Activated CD4-positive, alpha-beta T cell treated with anti-CD3 and anti-CD28 coated beads, Interleukin-2, Interleukin-6, amounts not matched to agents 100 ng/mL and 50 ng/mL, durations not matched to agents 16 hours and 8 hours (primary cell): ENCODE results near the gene ZFP42.
"Not testable (repeated sequence)": the region's sequence is repeated elsewhere in the genome, so short reads cannot be mapped to it uniquely, and the experiment has no call there.

Experiments used
- DNase-seq: peaks from one replicate; pipeline ENCODE4 v3.0.0-alpha.2; 2020

Gene ZFP42

GRCh38 chr4:187995322-187996207 lies at the start of gene ZFP42:
Gene ZFP42, plus strand, starts transcription at chr4:187995771. Its CDS starts 7,037 bp downstream, at chr4:188002808.
- DNase-seq = no peak

- no peak for DNase-seq
Observed at GRCh38 chr4:187961171-187961570, 34.4 kb upstream of the ZFP42 start.

- DNase-seq = no peak
Observed at GRCh38 chr4:187961961-187962360, 33.6 kb upstream of the ZFP42 start.

- DNase-seq = no peak
Observed at GRCh38 chr4:187962926-187963325, 32.6 kb upstream of the ZFP42 start.

GRCh38 chr4:187965726-187966125 lies 29.8 kb upstream of the ZFP42 start:
- DNase-seq = no peak

DNA sequence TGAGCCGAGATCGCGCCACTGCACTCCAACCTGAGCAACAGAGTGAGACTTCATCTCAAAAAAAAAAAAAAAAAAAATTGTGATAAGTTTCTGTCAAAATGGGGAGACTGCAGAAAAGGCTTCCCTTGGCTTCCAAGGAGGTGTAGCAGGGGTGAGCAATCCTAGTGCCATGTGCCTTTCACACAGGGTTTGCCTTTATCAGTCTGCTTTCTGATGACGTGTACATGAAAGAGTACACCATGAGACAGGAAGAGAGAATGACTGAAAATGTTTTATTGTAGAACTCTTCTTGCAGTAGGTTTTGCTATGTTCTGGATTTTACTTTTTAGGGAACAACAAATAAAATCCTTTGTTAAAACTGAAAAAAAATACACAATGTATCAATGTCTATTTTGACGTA lies 23.4 kb upstream of the ZFP42 start:
- DNase-seq = no peak

- DNase-seq = no peak
Observed at GRCh38 chr4:187983746-187984145, 11.8 kb upstream of the ZFP42 start.

DNA sequence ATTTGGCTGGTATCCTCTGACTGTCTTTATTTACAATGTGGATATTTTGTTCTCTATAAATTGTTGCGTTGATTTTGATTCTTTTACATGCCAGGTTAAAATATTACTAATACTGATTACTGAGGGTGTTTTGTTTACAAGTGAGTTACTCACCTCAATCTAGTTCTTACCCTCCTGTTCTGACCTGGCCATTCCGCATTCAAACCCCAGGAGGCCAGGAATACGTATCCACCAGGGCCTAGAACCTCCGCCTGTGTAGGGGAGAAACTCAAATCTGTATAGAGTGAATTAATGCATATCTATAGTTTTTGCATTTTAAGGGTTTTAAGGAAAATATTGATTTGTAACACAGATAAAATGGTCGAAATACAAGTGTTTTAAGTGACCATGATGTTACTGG lies 2.6 kb upstream of the ZFP42 start:
- no peak for DNase-seq

DNA sequence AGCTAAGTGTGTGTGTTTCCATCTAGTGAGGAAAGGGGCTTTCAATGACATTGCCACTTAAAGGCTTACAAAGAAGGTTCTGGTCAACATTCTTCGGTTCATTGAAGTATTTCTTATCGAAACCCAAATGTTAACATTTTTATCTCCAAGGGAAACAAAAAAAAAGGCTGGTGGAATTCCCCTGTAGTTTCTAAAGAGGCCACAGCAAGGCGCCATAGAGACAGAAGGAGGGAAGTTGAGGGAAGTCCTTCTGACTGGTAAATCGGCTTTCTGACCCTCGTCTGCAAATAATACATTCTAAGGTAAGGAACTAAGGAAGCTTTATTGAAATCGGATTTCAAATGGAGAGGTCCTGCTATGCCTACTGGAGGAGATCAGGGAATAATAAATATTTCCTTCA lies 1.7 kb upstream of the ZFP42 start:
- no peak for DNase-seq

- DNase-seq = no peak
Observed at GRCh38 chr4:187996502-187997177, 1.1 kb downstream of the ZFP42 start.

DNA sequence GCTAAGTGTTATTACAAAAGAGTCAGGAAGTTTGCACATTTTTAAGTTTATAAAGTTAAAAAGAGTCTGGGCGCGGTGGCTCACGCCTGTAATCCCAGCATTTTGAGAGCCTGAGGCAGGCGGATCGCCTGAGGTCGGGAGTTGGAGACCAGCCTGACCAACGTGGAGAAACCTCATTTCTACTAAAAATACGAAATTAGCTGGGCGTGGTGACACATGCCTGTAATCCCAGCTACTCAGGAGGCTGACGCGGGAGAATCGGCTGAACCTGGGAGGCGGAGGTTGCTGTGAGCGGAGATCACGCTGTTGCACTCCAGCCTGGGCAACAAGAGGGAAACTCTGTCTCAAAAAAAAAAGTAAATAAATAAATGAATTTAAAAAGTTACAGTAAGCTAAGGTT lies 2.4 kb downstream of the ZFP42 start:
- DNase-seq = not testable (repeated sequence)

GRCh38 chr4:187999406-187999932 lies 3.9 kb downstream of the ZFP42 start:
- no peak for DNase-seq

- no peak for DNase-seq
Observed at GRCh38 chr4:188002323-188002722, 6.8 kb downstream of the ZFP42 start.

- no peak for DNase-seq
Observed at GRCh38 chr4:188002751-188003150, 7.2 kb downstream of the ZFP42 start.

GRCh38 chr4:188005561-188005960 lies 10.0 kb downstream of the ZFP42 start:
- no peak for DNase-seq

DNA sequence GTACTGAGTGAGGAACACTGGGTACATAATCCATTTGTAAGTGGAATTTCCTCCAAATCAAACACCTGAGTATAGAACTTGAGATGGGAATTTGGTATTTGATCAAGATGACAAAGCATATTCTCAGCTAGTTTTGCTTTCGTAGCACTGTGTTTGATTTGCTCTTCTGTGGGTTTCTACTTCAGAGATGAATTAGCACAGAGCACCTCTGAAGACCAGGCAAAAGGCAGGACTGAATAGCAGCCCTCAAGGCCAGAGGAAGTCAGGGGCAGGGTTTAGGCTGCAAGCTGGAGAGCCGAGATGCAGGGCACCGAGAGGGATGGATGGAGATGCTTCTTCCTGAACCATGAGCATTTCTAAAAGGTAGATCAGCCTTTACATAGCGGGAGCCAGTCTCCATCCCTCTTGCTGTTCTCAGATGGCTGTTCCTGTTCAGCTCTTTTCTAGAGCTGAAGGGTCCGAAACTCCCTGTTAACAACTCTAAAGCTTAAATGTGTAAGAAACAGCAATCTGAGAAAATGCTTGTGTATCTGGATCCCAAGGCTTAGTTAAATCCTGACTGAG lies 10.8 kb downstream of the ZFP42 start:
- DNase-seq = no peak

GRCh38 chr4:188008377-188008776 lies 12.8 kb downstream of the ZFP42 start:
- DNase-seq = no peak

- DNase-seq = no peak
Observed at GRCh38 chr4:188012426-188012945, 16.9 kb downstream of the ZFP42 start.

- no peak for DNase-seq
Observed at GRCh38 chr4:188015025-188015940, 19.7 kb downstream of the ZFP42 start.

DNA sequence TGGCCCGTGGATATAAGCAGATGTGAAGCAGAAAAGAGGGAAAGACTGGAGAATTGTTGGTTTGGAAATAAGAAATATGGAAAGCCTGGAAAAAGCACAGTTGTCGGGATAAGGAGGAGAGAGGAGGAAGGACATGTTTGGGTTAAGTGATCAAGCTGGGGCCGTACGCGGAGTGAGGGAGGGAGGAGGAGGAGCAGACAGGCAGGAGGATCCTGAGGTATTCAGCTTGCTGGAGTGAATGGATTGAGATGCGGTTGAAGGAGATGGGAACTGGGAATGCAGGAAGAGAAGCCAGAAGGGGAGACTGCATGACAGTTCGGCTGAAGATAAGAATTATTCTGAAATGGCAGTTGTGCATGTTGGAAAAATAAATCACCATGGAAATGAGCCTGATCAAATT lies 21.2 kb downstream of the ZFP42 start:
- no peak for DNase-seq

- no peak for DNase-seq
Observed at GRCh38 chr4:188018262-188018661, 22.7 kb downstream of the ZFP42 start.

DNA sequence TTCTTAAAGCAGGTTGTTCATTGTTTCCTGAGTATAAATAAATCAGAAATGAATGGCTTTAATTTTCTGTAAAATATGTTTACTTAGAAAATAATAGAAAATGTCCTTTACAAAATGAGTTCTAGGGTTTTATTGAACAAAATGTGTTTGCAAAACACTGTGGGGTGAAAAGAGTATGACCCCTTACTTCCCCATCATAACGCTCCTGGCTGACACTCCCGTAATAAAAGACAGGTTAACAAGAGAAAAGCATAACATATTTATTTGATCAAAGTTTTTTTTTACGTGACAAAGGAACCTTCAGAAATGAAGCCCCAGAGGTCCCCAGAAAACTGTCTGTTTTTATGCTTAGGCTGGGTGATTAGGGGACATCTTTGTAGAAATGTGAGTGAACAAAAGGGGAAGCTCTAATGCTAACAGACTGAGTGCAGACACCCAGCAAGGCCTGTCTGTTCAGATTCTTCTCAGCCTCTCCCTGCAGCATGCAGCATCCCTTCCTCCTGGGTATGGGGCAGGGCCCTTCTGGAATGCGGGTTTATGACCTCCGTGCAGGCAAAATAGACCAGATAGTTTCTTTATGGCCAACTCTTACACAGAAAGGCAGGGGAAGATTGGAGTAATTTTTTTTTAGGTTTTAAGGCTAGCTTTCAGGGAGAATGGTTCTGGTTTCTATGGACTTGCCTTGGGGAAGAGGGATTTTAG lies 26.1 kb downstream of the ZFP42 start:
- DNase-seq = no peak
